Skeletal muscle satellite cell (primary cell): ENCODE measurements around the gene RHBDF1.
"Not testable (repeated sequence)": the region's sequence is repeated elsewhere in the genome, so short reads cannot be mapped to it uniquely, and the experiment has no call there.

Source experiments
- H3K27me3 ChIP-seq: 2 replicates; pipeline ENCODE4 v1.7.0; 2013; ENCODE audit warnings: low read length; ENCODE audit not compliant: control insufficient read depth, insufficient read depth
- H3K36me3 ChIP-seq: 2 replicates; pipeline ENCODE4 v1.7.0; 2013; ENCODE audit warnings: mild to moderate bottlenecking, control low read depth, low read length; ENCODE audit not compliant: insufficient read depth
- H3K4me1 ChIP-seq: 2 replicates; pipeline ENCODE4 v1.7.0; 2013; ENCODE audit warnings: low read length; ENCODE audit not compliant: control insufficient read depth, insufficient read depth
- H3K4me2 ChIP-seq: 2 replicates; pipeline ENCODE4 v1.7.0; 2013; ENCODE audit warnings: mild to moderate bottlenecking, low read length
- H3K4me3 ChIP-seq: 2 replicates; pipeline ENCODE4 v1.7.0; 2013; ENCODE audit warnings: low read length
- H3K9ac ChIP-seq: 2 replicates; pipeline ENCODE4 v1.7.0; 2013; ENCODE audit warnings: mild to moderate bottlenecking, low read depth, low read length, moderate library complexity
- H3K9me3 ChIP-seq: replicated peaks from 2 replicates; pipeline ENCODE4 v1.7.0; 2013; ENCODE audit warnings: mild to moderate bottlenecking, control low read depth, low read length

RHBDF1 gene

GRCh38 chr16:37511-37910, 34.9 kb downstream of the RHBDF1 start:
- Histone ChIP-seq H3K9ac (no peak overlapping the region), H3K4me1 (no peaks in the 10 kb centered on the region), H3K36me3 (peaks cover 5% of the 10 kb centered on the region), H3K4me2 (no peak overlapping the region), H3K4me3 (no peak overlapping the region), H3K27me3 (no peaks in the 10 kb centered on the region), H3K9me3 (no peaks in the 10 kb centered on the region)

- no peaks in the 10 kb centered on the region for H3K27me3 ChIP-seq
- no peak overlapping the region for H3K9ac ChIP-seq
- no peak overlapping the region for H3K4me2 ChIP-seq
- no peak overlapping the region for H3K4me3 ChIP-seq
- H3K9me3 ChIP-seq: no peaks in the 10 kb centered on the region
- H3K4me1 ChIP-seq: no peaks in the 10 kb centered on the region
- H3K36me3 ChIP-seq: no peaks in the 10 kb centered on the region
These were observed 36.0 kb downstream of the RHBDF1 start for GRCh38 chr16:36336-36984.

GRCh38 chr16:35678-36305, 36.6 kb downstream of the RHBDF1 start:
- H3K9ac ChIP-seq: no peak overlapping the region
- H3K36me3 ChIP-seq: no peaks in the 10 kb centered on the region
- no peaks in the 10 kb centered on the region for H3K27me3 ChIP-seq
- no peak overlapping the region for H3K4me3 ChIP-seq
- H3K4me1 ChIP-seq: no peaks in the 10 kb centered on the region
- H3K9me3 ChIP-seq: no peaks in the 10 kb centered on the region
- no peak overlapping the region for H3K4me2 ChIP-seq

DNA sequence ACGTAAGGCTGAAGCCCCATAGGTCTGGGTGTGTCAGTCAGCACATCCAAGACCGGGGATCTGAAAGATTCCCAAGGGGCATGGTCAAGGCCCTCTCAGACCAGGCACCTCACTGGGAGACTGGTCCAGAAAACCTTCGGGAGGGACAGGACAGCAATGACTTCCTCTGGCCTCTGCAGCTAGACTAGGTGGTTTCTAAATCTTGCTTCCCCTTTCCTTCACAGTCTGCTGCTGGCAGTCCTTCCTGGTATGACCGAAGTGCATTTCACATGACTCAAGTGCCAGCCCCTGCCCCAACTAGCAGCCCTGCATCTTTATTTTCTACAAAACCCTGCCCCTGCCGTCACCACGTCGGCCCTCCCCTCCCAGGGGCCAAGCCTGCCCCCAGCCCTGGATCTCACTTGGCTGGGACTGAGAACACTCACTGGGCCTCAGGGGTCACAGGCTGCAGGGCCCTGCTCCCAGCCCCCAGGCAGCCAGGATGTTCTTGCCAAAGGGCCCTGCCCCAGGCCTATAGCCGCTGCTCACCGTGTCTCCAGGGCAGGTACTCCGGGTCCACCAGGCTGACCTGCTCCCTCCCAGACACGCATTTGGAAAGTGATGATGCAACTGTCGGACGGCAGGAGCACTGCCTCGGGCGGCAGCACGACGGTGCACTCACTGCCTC, 37.3 kb downstream of the RHBDF1 start:
- Histone ChIP-seq H3K4me2 (no peak overlapping the region), H3K4me3 (no peak overlapping the region), H3K27me3 (no peaks in the 10 kb centered on the region), H3K4me1 (no peaks in the 10 kb centered on the region), H3K36me3 (no peaks in the 10 kb centered on the region), H3K9ac (no peak overlapping the region), H3K9me3 (no peaks in the 10 kb centered on the region)

GRCh38 chr16:34648-34987, 37.8 kb downstream of the RHBDF1 start:
- H3K4me1 ChIP-seq: no peaks in the 10 kb centered on the region

GRCh38 chr16:33877-34647, 38.4 kb downstream of the RHBDF1 start:
- Histone ChIP-seq H3K4me1 (no peaks in the 10 kb centered on the region), H3K4me3 (no peak overlapping the region), H3K36me3 (no peaks in the 10 kb centered on the region), H3K27me3 (no peaks in the 10 kb centered on the region), H3K9me3 (no peaks in the 10 kb centered on the region), H3K4me2 (no peak overlapping the region), H3K9ac (no peak overlapping the region)

More at GRCh38 chr16:34648-34987, 37.8 kb downstream of the RHBDF1 start:
- Histone ChIP-seq H3K36me3 (no peaks in the 10 kb centered on the region), H3K4me3 (no peak overlapping the region), H3K4me2 (no peak overlapping the region), H3K9ac (no peak overlapping the region), H3K27me3 (no peaks in the 10 kb centered on the region), H3K9me3 (no peaks in the 10 kb centered on the region)

DNA sequence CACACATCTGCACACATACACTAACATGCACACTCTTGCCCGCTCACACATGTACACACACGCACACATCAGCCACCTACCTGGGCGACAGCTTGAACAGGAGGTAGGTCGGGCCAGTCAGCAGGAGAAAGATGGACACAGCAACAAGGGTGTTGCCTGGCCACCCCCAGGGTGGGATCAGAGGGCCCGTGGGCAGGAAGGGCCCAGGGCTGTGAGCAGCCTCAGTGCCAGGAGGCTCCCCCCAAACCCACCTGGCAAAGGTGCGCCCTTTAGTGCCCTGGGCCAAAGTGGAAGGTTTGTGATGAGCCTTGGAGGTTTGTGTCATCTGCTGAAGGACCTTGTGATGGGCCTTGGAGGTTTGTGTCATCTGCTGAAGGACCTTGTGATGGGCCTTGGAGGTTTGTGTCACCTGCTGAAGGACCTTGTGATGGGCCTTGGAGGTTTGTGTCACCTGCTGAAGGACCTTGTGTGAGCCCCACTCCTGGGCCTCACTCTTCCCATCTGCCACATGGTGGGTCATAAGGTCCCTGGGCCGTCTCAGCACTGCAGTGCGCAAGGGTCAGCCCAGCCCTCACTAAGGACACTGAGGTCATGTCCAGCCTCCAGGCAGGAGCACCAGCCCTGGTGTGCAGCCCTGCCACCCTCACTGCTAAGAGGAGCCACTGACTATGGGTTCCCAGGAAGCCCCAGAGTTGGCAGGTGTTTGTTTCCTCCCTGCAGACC, 39.1 kb downstream of the RHBDF1 start:
- H3K9me3 ChIP-seq, H3K4me1 ChIP-seq, H3K4me2 ChIP-seq, H3K4me3 ChIP-seq, H3K9ac ChIP-seq, H3K36me3 ChIP-seq, H3K27me3 ChIP-seq: not testable (repeated sequence)

GRCh38 chr16:30627-31026, 41.8 kb downstream of the RHBDF1 start:
- H3K9me3 ChIP-seq, H3K4me3 ChIP-seq, H3K9ac ChIP-seq: not testable (repeated sequence)

DNA sequence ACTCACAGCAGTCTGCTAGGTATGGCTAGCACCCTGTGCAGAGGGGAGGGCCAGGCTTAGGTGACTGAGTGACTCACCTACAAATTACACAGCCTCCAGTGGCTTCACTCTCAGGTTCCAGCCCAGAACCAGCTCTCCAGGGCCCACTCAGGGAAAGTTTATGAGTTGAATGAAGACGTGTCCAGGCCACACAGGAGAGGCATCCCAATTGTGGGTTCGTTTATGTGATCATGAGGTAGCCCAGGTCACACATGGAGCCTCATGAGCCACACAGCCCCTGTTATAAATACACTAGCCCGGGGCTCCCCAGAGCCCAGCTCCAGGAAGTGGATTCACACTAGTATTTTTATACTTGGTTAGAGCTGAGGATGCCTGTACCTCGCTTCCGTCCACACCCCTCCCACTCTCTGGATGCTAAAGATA, 46.5 kb downstream of the RHBDF1 start:
- H3K4me1 ChIP-seq, H3K27me3 ChIP-seq, H3K4me3 ChIP-seq, H3K4me2 ChIP-seq, H3K36me3 ChIP-seq, H3K9me3 ChIP-seq, H3K9ac ChIP-seq: not testable (repeated sequence)

More at GRCh38 chr16:30627-31026, 41.8 kb downstream of the RHBDF1 start:
- not testable (repeated sequence) for H3K4me2 ChIP-seq, H3K27me3 ChIP-seq, H3K4me1 ChIP-seq, H3K36me3 ChIP-seq

DNA sequence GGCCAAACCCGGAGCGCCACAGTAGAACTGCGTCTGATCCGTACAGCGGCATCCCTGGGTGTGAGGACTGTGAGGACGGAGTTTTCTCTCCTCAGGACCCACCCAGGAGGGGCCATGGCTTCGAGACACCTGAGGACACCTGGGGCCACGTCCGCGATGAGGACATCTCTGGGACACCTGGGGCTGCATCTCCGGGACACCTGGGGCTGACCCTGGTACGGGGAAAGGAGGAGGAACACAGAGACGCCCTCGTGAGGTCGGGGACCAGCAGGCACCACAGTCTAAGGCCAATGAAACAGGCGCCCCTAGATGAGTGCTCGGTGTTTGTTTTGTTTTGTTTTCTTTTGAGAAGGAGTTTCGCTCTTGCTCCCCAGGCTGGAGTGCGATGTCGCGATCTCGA, 48.3 kb downstream of the RHBDF1 start:
- H3K4me2 ChIP-seq, H3K9me3 ChIP-seq, H3K4me3 ChIP-seq, H3K4me1 ChIP-seq, H3K9ac ChIP-seq, H3K27me3 ChIP-seq, H3K36me3 ChIP-seq: not testable (repeated sequence)

- H3K9ac ChIP-seq, H3K9me3 ChIP-seq, H3K27me3 ChIP-seq, H3K4me1 ChIP-seq, H3K4me2 ChIP-seq, H3K36me3 ChIP-seq, H3K4me3 ChIP-seq: not testable (repeated sequence)
These were observed 51.5 kb downstream of the RHBDF1 start for GRCh38 chr16:20886-21285.
